T-helper 2 cell treated with Interferon-gamma antibody and Interleukin-4, amounts not matched to agents 5 μg/mL and 100 μg/mL, for 36 hours (primary cell): ENCODE results near the gene CBLIF.
"Not testable (repeated sequence)": the region's sequence is repeated elsewhere in the genome, so short reads cannot be mapped to it uniquely, and the experiment has no call there.

Experiments used
- DNase-seq: peaks from one replicate; pipeline ENCODE4 v3.0.0; 2021; ENCODE audit warnings: low spot score
- H3K27ac Mint-ChIP-seq: one replicate; pipeline ENCODE4 v1.8.0; 2021; ENCODE audit warnings: mild to moderate bottlenecking, mixed read lengths
- H3K27me3 Mint-ChIP-seq: one replicate; pipeline ENCODE4 v1.8.0; 2021; ENCODE audit warnings: low read depth, mixed read lengths
- H3K36me3 Mint-ChIP-seq: one replicate; pipeline ENCODE4 v1.8.0; 2021; ENCODE audit warnings: low read depth, mixed read lengths
- H3K4me1 Mint-ChIP-seq: one replicate; pipeline ENCODE4 v1.8.0; 2021; ENCODE audit warnings: low read depth, mixed read lengths
- H3K4me3 Mint-ChIP-seq: one replicate; pipeline ENCODE4 v1.8.0; 2022; ENCODE audit warnings: mild to moderate bottlenecking, moderate library complexity, mixed read lengths
- H3K9me3 Mint-ChIP-seq: one replicate; pipeline ENCODE4 v1.8.0; 2021; ENCODE audit warnings: mixed read lengths

The CBLIF gene

DNA sequence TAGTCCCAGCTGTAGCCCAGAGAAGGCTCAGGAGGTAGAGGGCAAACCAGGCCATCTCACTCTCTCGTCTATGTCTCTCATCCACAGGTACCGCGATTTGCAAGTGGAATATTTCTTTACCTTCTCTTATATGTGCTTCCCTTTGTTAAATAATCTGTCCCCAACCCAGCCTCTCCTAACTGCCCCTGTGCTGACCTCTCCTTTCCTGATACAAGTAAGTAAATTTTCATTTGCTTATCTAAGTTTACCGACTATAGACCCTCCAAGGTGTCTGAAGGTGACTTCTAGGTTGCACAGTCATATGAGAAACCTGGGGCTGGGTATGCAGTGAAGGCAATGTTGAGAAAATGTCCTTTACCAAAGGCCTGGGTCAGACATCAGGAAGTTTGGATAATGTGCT lies at the start of gene CBLIF:
CBLIF (minus strand) TSS at position 101 of the 400 bp plus-strand sequence; CDS start at position 55, 46 bp downstream.
- H3K27me3 Mint-ChIP-seq: no peaks in the 10 kb centered on the region
- no peaks in the 10 kb centered on the region for H3K9me3 Mint-ChIP-seq
- no peaks in the 10 kb centered on the region for H3K36me3 Mint-ChIP-seq
- DNase-seq: no peak
- no peak within 1 kb of the TSS for H3K27ac Mint-ChIP-seq
- H3K4me3 Mint-ChIP-seq: no peak within 1 kb of the TSS
- H3K4me1 Mint-ChIP-seq: peaks cover 8% of the 10 kb centered on the region

DNA sequence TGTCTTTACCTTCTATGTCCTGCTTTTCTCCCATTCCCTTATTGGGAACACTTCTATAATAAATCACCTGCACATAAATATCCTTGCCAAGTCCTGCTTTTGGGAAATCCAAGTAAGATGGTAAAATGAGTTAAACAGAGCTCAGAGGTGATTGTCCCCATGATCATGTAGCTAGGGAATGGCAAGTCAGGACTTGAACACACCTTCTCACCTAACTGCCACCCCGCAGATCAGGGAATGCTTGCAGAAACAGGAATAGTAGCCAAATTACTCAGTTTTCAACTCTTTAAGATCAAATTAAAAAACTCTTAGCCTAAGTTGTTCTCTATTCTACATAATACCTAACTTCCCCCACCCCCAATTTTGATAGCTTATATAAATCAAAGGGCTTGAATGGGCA lies 49.3 kb upstream of the CBLIF start:
- Mint-ChIP-seq H3K4me1 (no peaks in the 10 kb centered on the region), H3K27me3 (peaks cover 6% of the 10 kb centered on the region), H3K9me3 (peaks cover 13% of the 10 kb centered on the region), H3K36me3 (no peaks in the 10 kb centered on the region), H3K27ac (no peak overlapping the region), H3K4me3 (no peak overlapping the region)
- DNase-seq: no peak

DNA sequence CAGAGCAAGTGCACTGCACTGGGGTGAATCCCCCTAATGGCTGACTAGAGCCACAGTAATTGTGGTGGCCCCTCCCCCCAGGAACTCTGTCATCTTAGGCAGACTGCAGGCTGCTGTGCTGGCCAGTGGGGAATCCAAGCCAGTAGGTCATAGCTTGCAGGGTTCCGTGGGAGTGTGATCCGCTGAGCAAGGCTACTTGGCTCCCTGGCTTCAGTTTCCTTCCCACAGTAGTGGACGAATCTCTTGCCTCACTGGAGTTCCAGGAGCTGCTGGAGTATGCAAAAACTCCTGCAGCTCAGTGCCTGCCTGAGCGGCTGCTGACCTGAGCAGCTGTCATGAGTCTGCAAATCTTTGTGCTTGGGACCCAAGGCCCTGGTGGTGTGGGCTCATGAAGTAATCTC lies 46.5 kb upstream of the CBLIF start:
- Mint-ChIP-seq H3K4me1 (no peaks in the 10 kb centered on the region), H3K27me3 (peaks cover 6% of the 10 kb centered on the region), H3K27ac (no peak overlapping the region), H3K36me3 (no peaks in the 10 kb centered on the region), H3K9me3 (peaks cover 24% of the 10 kb centered on the region), H3K4me3 (no peak overlapping the region)
- no peak for DNase-seq

DNA sequence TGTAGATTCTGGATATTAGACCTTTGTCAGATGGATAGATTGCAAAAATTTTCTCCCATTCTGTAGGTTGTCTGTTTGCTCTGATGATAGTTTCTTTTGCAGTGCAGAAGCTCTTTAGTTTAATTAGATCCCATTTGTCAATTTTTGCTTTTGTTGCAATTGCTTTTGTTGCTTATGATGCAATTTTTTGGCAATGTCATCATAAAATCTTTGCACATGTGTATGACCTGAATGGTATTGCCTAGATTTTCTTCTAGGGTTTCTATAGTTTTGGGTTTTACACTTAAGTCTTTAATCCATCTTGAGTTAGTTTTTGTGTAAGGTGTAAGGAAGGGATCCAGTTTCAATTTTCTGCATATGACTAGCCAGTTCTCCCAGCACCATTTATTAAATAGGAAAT lies 41.9 kb upstream of the CBLIF start:
- H3K36me3 Mint-ChIP-seq, H3K4me1 Mint-ChIP-seq: not testable (repeated sequence)
- peaks cover 24% of the 10 kb centered on the region for H3K9me3 Mint-ChIP-seq

DNA sequence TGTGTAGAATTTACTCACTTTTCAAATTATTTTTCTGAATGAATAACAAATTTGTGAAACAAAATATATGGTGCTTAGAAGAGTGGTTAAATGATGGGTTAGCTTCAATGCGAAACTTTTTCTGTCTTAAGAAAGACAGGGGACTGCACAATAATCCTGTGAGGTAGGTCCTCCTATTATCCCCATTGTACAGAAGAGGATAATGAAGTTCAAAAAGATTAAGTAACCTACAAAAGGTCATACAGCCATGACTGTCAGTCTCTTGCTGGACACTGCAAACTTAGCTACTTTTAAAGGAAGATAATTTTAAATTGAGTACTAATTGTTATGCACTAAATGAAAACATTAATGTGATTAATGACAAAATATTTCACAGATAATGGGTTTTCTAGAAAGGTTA lies 38.3 kb upstream of the CBLIF start:
- Mint-ChIP-seq H3K27ac (no peak overlapping the region), H3K4me1 (no peaks in the 10 kb centered on the region), H3K9me3 (peaks cover under 1% of the 10 kb centered on the region), H3K27me3 (no peaks in the 10 kb centered on the region), H3K36me3 (no peaks in the 10 kb centered on the region), H3K4me3 (no peak overlapping the region)
- DNase-seq: no peak

More for the DNA sequence above, 41.9 kb upstream of the CBLIF start:
- not testable (repeated sequence) for H3K27me3 Mint-ChIP-seq, DNase-seq, H3K4me3 Mint-ChIP-seq, H3K27ac Mint-ChIP-seq

DNA sequence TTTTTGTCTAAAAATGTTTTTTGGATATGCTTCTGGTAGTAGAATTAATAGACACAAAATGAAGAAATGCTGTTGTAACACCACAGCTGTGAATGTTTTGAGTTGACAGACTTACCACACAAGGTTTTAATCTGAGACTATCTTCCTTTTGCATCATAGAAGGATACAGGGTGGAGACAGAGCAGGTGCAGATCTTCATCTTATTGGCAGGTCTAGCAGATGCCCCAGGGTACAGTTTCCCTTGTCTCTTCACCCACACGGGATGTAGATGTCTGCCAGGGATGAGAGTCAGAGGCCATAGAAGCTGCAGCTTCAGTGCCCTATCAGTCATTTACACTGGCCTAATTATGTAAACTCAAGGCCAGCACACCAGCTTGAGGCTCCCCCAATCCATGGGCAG lies 34.3 kb upstream of the CBLIF start:
- Mint-ChIP-seq H3K4me1 (no peaks in the 10 kb centered on the region), H3K9me3 (no peaks in the 10 kb centered on the region), H3K27ac (no peak overlapping the region), H3K36me3 (no peaks in the 10 kb centered on the region), H3K27me3 (peaks cover 4% of the 10 kb centered on the region), H3K4me3 (no peak overlapping the region)
- no peak for DNase-seq

DNA sequence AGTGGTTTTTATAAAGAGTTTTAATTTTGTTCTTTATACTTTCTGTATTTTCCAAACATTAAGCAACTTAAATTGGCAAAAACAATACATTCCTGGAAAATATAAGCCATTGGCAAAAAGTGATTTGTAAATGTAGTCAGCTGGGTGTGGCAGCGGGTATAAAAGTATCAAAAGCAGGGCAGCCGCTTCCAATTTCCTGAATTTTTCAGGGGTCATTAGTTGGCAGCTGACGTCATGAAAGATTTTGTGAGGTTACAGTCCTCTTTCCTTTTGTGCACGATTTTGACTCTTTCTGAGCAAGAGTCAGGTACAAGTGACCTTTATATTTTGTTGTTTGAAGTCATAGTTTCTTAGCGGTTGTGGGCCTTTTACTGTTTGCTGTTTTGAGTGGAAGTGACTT lies 33.3 kb upstream of the CBLIF start, which contains the start of gene OOSP3:
OOSP3 (plus strand) TSS at position 208 of the 400 bp plus-strand sequence; CDS start at position 235, 27 bp downstream.
- DNase-seq: no peak
- H3K36me3 Mint-ChIP-seq: no peaks in the 10 kb centered on the region
- H3K27me3 Mint-ChIP-seq: peaks cover 4% of the 10 kb centered on the region
- no peak within 1 kb of the TSS for H3K4me3 Mint-ChIP-seq
- H3K4me1 Mint-ChIP-seq: no peaks in the 10 kb centered on the region
- no peaks in the 10 kb centered on the region for H3K9me3 Mint-ChIP-seq
- no peak within 1 kb of the TSS for H3K27ac Mint-ChIP-seq

DNA sequence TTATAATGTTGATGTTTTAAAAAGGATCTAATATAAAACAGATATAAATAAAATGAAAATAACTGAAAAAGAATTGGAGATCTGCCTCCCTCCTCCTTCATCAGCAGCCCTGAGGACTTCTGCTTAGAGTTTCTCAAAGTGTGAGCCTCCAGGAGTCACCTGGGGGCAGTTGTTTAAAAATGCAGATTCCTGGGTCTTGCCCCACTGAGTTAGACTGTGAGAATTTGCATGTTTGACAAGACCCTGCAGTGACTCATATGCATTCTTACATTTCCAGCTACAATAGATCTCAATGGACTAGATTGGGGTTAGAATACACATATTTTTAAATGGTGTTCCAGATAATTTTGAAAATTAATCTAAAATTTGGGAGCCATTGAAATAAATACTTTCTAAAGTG lies 32.5 kb upstream of the CBLIF start:
- H3K9me3 Mint-ChIP-seq: no peaks in the 10 kb centered on the region
- H3K4me1 Mint-ChIP-seq: peaks cover 2% of the 10 kb centered on the region
- no peak for DNase-seq
- no peak overlapping the region for H3K4me3 Mint-ChIP-seq
- peaks cover 4% of the 10 kb centered on the region for H3K27me3 Mint-ChIP-seq
- H3K36me3 Mint-ChIP-seq: no peaks in the 10 kb centered on the region
- no peak overlapping the region for H3K27ac Mint-ChIP-seq

DNA sequence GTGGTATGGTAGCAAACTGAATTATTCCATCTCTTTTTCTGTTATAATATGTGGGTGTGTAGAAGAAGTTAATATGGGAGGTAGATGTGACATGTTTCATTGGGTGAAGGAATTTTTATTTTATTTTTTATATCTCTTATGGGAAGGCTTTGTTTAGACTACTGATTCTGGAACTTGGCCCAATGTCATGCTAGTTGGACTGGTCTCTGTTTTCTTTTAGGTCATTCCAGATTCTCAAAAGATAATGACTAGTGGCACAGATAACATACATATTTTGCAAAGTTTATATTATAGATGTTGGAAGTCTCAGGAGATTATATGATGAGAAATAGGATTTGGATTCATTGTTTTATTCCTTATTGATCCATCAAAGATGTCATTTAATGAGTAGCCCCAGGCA lies 32.0 kb upstream of the CBLIF start:
- H3K4me3 Mint-ChIP-seq: no peak overlapping the region
- H3K27ac Mint-ChIP-seq: no peak overlapping the region
- H3K27me3 Mint-ChIP-seq: peaks cover 4% of the 10 kb centered on the region
- H3K4me1 Mint-ChIP-seq: peaks cover 2% of the 10 kb centered on the region
- no peak for DNase-seq
- H3K36me3 Mint-ChIP-seq: no peaks in the 10 kb centered on the region
- H3K9me3 Mint-ChIP-seq: no peaks in the 10 kb centered on the region

DNA sequence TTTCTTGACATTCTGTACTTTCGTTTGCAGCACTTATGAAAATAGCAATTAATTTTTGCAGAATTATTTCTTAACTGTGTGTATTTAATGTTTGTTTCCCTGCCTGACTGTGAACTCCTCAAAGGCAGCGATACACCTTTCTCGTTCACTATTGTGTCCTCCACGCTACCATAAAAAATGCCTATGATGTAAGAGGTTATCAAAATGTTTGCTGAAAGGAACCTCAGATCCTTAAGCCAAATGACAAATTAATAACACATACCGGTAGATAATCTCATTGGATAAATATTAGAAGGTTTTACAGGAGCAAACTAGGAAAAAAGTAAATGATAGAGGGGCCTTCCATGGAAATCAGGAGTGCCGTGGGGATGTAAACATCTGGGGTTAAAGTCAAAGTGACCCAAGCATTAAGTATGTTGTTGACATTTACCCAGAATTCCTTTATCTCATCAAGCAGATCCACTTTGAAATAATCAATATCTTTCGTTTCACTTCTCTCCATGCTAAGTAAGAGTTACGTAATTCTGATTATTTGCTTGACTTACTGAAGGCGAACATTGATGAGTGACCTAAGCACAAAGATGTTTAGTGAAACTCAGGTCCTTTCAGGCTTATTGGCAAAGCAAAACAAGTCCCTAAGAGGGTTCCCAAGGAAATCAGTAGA lies 30.7 kb upstream of the CBLIF start:
- Mint-ChIP-seq H3K4me3 (no peak overlapping the region), H3K27ac (no peak overlapping the region), H3K9me3 (peaks cover 9% of the 10 kb centered on the region), H3K27me3 (peaks cover 4% of the 10 kb centered on the region), H3K4me1 (peaks cover 2% of the 10 kb centered on the region), H3K36me3 (no peaks in the 10 kb centered on the region)
- no peak for DNase-seq

DNA sequence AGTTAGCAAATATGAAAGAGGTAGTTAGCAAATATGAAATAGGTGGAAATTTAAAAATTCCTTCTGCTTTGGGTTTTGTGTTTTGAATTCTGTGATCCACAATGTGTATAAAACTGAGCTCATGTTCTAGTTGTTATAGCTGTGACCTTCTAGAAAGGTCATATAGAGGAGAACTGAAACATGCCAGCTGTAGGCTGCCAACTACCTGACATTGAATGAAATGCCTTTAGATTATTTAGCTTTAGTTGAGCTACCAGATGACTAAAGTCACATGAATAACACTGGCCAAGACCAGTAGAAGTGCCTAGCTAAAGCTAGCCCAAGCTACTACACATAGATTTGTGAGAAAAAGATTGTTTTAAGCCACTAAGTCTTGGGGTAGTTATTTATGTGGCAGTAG lies 26.8 kb upstream of the CBLIF start:
- no peaks in the 10 kb centered on the region for H3K36me3 Mint-ChIP-seq
- H3K27me3 Mint-ChIP-seq: peaks cover 4% of the 10 kb centered on the region
- no peak overlapping the region for H3K4me3 Mint-ChIP-seq
- H3K27ac Mint-ChIP-seq: no peak overlapping the region
- H3K4me1 Mint-ChIP-seq: peaks cover 2% of the 10 kb centered on the region
- peaks cover 20% of the 10 kb centered on the region for H3K9me3 Mint-ChIP-seq
- DNase-seq: no peak

DNA sequence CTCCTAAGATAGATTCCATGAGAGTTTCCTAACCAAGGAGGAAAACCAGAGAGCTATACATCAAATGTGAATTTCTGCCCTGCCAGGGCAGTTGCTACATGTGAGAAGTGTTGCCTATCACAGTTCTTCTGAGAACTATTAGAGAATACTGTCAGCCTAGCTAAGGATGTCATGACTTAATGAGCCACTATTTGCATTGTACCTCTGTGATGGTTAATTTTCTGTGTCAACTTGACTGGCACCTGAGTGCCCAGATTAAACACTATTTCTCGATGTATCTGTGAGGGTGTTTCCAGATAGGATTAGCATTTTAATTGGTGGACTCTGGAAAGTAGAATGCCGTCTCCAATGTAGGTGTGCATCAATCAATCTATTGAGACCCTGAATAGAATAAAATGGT lies 22.6 kb upstream of the CBLIF start:
- H3K4me3 Mint-ChIP-seq: no peak overlapping the region

DNA sequence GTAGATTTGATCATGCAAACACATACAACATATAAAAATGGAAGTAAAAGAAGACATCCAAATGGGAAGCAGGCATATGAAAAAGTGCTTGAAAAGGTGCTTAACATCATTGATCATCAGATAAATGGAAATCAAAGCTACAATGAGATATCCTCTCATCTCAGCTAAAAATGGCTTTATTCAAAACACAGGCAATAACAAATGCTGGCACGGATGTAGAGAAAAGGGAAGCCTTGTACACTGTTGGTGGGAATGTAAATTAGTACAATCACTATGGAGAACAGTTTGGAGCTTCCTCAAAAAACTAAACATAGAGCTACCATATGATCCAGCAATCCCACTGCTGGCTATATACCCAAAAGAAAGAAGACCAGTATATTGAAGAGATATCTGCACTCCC lies 21.5 kb upstream of the CBLIF start:
- DNase-seq: no peak
- no peaks in the 10 kb centered on the region for H3K36me3 Mint-ChIP-seq
- no peak overlapping the region for H3K27ac Mint-ChIP-seq
- H3K4me3 Mint-ChIP-seq: no peak overlapping the region
- H3K27me3 Mint-ChIP-seq: peaks cover 3% of the 10 kb centered on the region
- peaks cover 16% of the 10 kb centered on the region for H3K9me3 Mint-ChIP-seq
- peaks cover 7% of the 10 kb centered on the region for H3K4me1 Mint-ChIP-seq

More for the DNA sequence above, 22.6 kb upstream of the CBLIF start:
- Mint-ChIP-seq H3K27me3 (peaks cover 3% of the 10 kb centered on the region), H3K4me1 (peaks cover 9% of the 10 kb centered on the region), H3K27ac (no peak overlapping the region), H3K9me3 (peaks cover 20% of the 10 kb centered on the region), H3K36me3 (no peaks in the 10 kb centered on the region)
- DNase-seq: no peak

DNA sequence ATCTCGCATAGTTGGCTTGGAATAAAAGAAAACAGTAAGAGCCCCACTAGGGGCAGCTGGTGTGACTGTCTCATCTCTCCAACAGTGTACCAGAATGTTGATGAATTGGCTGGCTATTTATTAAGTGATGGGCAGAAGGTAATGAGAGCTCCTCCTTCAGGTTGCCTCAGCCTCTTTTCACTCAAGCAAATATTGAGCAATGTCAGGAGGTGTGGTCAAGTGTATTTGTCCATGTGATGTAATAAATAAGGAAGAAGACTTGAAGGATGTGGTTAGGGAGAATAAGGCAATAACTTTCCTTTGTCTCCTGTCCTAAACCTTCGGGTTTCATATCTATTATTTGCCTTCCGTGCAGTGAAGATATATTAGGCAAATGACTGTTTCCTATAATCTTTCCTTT lies 21.1 kb upstream of the CBLIF start, which contains the start of gene TCN1:
TCN1 (minus strand) TSS at position 91 of the 400 bp plus-strand sequence; CDS start at position 74, 17 bp downstream.
- Mint-ChIP-seq H3K36me3 (no peaks in the 10 kb centered on the region), H3K4me3 (no peak within 1 kb of the TSS), H3K27me3 (peaks cover 3% of the 10 kb centered on the region), H3K9me3 (peaks cover 12% of the 10 kb centered on the region), H3K4me1 (peaks cover 7% of the 10 kb centered on the region), H3K27ac (no peak within 1 kb of the TSS)
- no peak for DNase-seq

DNA sequence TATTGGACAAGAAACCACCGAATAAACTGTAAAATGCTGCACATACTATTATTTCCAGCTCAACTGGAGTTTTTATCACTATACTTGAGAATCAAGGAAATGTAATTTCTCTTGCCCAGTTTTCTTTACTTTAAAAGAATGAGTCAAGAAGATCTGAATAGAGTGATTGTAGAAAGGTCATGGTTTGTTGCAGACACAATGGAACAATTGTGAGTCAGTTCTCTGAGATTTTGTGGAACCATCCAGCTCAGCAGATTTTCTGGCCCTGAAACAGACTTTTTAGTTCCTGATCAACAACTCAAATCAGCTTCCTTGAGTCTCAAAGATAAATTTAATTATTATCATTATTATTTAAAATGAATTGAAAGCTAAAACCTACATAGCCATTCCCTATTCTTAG lies 19.7 kb upstream of the CBLIF start:
- no peak overlapping the region for H3K4me3 Mint-ChIP-seq
- peaks cover 10% of the 10 kb centered on the region for H3K4me1 Mint-ChIP-seq
- H3K27me3 Mint-ChIP-seq: peaks cover 3% of the 10 kb centered on the region
- peaks cover 3% of the 10 kb centered on the region for H3K9me3 Mint-ChIP-seq
- H3K27ac Mint-ChIP-seq: no peak overlapping the region
- peaks cover 3% of the 10 kb centered on the region for H3K36me3 Mint-ChIP-seq
- DNase-seq: peak; percentile 23
